Muscle layer of duodenum (tissue), 2 donors: ENCODE measurements around the gene RNF144A.

ENCODE experiments used
- H3K27ac ChIP-seq: one replicate; pipeline ENCODE4 v1.7.0; 2013; ENCODE audit warnings: mild to moderate bottlenecking, low read length
- H3K27me3 ChIP-seq: one replicate; pipeline ENCODE4 v1.7.0; 2013; ENCODE audit warnings: low read depth, mild to moderate bottlenecking, control low read depth, low read length
- H3K36me3 ChIP-seq, 2 donors: one replicate each; pipeline ENCODE4 v1.7.0; 2013; ENCODE audit warnings: low read length in 2 of 2, control low read depth in 1 of 2, mild to moderate bottlenecking in 1 of 2; ENCODE audit not compliant: insufficient read depth in 2 of 2, control insufficient read depth in 1 of 2
- H3K4me1 ChIP-seq, 2 donors: one replicate each; pipeline ENCODE4 v1.7.0; 2013; ENCODE audit warnings: low read length in 2 of 2, mild to moderate bottlenecking in 2 of 2, control low read depth in 1 of 2, moderate library complexity in 1 of 2; ENCODE audit not compliant: insufficient read depth in 2 of 2, control insufficient read depth in 1 of 2
- H3K4me3 ChIP-seq, 2 donors: one replicate each; pipeline ENCODE4 v1.7.0; 2013; ENCODE audit warnings: low read length in 2 of 2, low read depth in 1 of 2, mild to moderate bottlenecking in 1 of 2
- H3K9me3 ChIP-seq, 2 donors: one replicate each; pipeline ENCODE4 v1.7.0; 2013; ENCODE audit warnings: low read length in 2 of 2, control low read depth in 1 of 2, mild to moderate bottlenecking in 1 of 2; ENCODE audit not compliant: control insufficient read depth in 1 of 2
- donor health status: healthy.

RNF144A gene

GRCh38 chr2:7011356-7012083 is 94.3 kb downstream of the RNF144A start:
- Histone ChIP-seq H3K27ac (no peak overlapping the region), H3K9me3 (no peaks in the 10 kb centered on the region), H3K27me3 (no peaks in the 10 kb centered on the region), H3K4me3 (no peak overlapping the region), H3K4me1 (peaks cover 0 to 46% of the 10 kb centered on the region in 2 donors), H3K36me3 (peaks cover 0 to 5% of the 10 kb centered on the region in 2 donors)

GRCh38 chr2:7012141-7012764 is 95.0 kb downstream of the RNF144A start:
- Histone ChIP-seq H3K27ac (no peak overlapping the region), H3K4me1 (peaks cover 0 to 46% of the 10 kb centered on the region in 2 donors)

DNA sequence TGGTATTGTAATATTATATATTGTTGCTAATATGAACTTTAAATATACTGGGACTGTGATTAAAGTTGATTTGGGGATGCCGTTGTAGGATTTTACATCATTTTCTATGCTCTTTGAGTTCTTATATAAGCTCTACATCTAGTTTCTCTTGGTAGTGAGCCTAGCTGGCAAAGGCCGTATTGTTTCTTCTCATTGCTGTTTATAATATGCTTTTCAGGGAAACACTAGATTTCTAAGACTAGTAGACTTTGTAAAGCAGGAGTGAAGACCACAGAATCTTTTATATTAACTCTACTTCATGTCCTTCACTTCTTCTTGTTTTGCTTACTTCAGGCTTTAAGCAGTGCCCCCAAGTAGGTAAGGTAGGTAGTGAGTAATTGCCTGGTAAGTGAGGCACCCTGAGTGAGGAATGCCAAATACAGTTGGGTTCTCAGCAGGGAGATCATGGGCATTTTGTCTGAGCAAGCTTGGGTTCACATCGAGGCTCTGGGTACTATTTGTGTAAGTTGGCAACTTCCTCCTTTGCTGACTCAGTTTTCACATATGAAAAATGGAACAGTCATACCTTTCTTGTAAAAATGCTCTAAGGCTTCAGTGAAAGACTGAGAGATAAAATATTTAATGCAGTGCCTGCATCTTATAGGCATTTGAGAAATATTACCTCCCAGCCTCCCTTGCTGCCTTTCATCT is 96.4 kb downstream of the RNF144A start:
- Histone ChIP-seq H3K27ac (no peak overlapping the region), H3K4me1 (peaks cover 0 to 41% of the 10 kb centered on the region in 2 donors), H3K4me3 (no peak overlapping the region), H3K36me3 (peaks cover 0 to 5% of the 10 kb centered on the region in 2 donors), H3K9me3 (no peaks in the 10 kb centered on the region), H3K27me3 (no peaks in the 10 kb centered on the region)

More at GRCh38 chr2:7012141-7012764, 95.0 kb downstream of the RNF144A start:
- H3K27me3 ChIP-seq = no peaks in the 10 kb centered on the region
- H3K9me3 ChIP-seq = no peaks in the 10 kb centered on the region
- H3K36me3 ChIP-seq = peaks cover 0 to 5% of the 10 kb centered on the region in 2 donors
- no peak overlapping the region for H3K4me3 ChIP-seq

- H3K27me3 ChIP-seq = no peaks in the 10 kb centered on the region
- H3K9me3 ChIP-seq = no peaks in the 10 kb centered on the region
- H3K4me1 ChIP-seq = peaks cover 0 to 45% of the 10 kb centered on the region in 2 donors
- peaks cover 0 to 5% of the 10 kb centered on the region in 2 donors for H3K36me3 ChIP-seq
- H3K4me3 ChIP-seq = no peak overlapping the region
- H3K27ac ChIP-seq = no peak overlapping the region
These were observed 97.0 kb downstream of the RNF144A start for GRCh38 chr2:7014174-7014640.

DNA sequence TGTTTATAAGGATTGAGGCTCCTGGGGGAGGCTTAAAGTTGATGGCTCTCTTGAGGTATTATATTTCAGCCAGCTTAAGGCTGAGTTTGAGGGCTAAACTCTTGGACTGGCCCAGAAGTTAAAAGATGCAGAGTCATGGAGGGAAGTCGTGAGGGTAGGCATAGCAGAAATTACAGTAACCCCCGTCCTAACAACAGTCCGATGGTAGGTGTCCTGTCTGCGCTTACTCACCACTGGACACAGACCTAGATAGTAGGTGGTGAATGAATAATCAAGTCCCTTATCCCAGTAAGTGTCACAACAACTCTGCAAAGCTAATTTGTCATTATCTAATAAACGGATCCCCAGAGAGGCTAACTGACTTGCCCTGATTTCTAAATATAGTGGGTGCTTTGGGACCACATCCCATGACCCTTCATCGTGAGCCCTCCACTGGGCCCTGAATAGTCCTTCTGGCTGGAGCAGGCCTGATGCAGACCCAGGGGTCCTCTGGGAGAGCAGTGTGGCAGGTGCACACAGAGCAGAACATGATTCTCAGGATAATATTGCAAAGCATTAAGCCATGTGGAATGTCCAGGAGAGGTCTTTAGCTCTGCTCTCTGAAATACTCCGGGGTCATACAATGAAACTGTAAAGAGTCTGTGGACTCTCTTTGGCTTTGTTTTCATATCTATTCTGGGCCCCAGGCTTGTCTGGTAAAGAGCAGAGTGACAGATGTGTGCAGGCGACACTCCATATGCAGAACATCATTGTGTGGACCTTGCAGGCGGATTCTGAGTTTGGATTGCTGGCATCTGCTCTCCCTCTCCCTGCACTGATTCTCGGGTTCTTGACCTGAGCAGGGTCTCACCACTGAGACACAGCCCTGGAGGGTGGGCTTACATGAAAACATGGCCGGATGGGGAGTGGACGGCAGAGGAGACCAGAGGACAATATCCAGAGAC is 98.1 kb downstream of the RNF144A start:
- H3K9me3 ChIP-seq = no peaks in the 10 kb centered on the region
- H3K27me3 ChIP-seq = no peaks in the 10 kb centered on the region
- H3K27ac ChIP-seq = no peak overlapping the region
- H3K4me1 ChIP-seq = peaks cover 0 to 38% of the 10 kb centered on the region in 2 donors
- H3K36me3 ChIP-seq = peaks cover 0 to 5% of the 10 kb centered on the region in 2 donors
- H3K4me3 ChIP-seq = no peak overlapping the region

GRCh38 chr2:7016148-7016547 is 98.9 kb downstream of the RNF144A start:
- Histone ChIP-seq H3K27ac (no peak overlapping the region), H3K9me3 (no peaks in the 10 kb centered on the region), H3K4me3 (no peak overlapping the region), H3K36me3 (peaks cover 0 to 4% of the 10 kb centered on the region in 2 donors), H3K27me3 (no peaks in the 10 kb centered on the region), H3K4me1 (peaks cover 0 to 32% of the 10 kb centered on the region in 2 donors)

GRCh38 chr2:7016601-7017211 is 99.5 kb downstream of the RNF144A start:
- H3K9me3 ChIP-seq = no peaks in the 10 kb centered on the region

DNA sequence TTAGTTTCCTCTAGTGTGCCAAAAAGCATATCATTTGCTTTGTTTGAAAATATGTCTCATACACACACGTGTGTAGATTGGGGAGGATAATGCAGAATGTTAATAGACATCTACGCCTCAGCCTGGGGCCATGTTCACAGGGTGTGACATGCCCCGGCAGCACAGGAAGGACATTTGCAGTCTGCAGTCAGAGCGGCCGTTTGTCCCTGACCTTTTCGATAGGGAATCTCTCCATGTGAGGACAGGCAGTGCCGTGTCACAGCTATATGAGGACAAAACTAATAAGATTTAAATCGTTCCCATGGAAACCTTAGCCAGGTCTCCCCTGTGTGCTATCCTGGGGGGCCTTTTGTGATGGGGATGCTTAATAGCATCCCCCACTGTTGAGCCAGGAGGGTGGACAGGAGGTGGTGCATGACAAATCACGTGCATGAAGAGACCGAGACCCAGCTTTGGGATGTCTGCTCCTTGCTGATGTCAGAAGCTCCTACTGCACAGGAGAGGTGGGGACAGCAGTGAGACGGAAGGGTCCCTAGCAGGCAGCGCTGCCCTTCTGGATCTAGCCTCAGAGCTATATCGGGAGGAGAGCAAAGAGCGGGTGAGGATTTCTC is 100.6 kb downstream of the RNF144A start:
- H3K4me1 ChIP-seq = peaks cover 0 to 29% of the 10 kb centered on the region in 2 donors
- no peaks in the 10 kb centered on the region for H3K36me3 ChIP-seq
- H3K9me3 ChIP-seq = no peaks in the 10 kb centered on the region
- H3K4me3 ChIP-seq = no peak overlapping the region
- no peaks in the 10 kb centered on the region for H3K27me3 ChIP-seq
- no peak overlapping the region for H3K27ac ChIP-seq

More at GRCh38 chr2:7016601-7017211, 99.5 kb downstream of the RNF144A start:
- H3K4me3 ChIP-seq = no peak overlapping the region
- no peaks in the 10 kb centered on the region for H3K36me3 ChIP-seq
- no peaks in the 10 kb centered on the region for H3K27me3 ChIP-seq
- no peak overlapping the region for H3K27ac ChIP-seq
- H3K4me1 ChIP-seq = peaks cover 0 to 32% of the 10 kb centered on the region in 2 donors

- Histone ChIP-seq H3K27ac (no peak overlapping the region), H3K27me3 (no peaks in the 10 kb centered on the region), H3K9me3 (no peaks in the 10 kb centered on the region), H3K36me3 (no peaks in the 10 kb centered on the region), H3K4me3 (no peak overlapping the region), H3K4me1 (peaks cover 0 to 31% of the 10 kb centered on the region in 2 donors)
These were observed 101.1 kb downstream of the RNF144A start for GRCh38 chr2:7018282-7018701.

- no peaks in the 10 kb centered on the region for H3K27me3 ChIP-seq
- no peaks in the 10 kb centered on the region for H3K9me3 ChIP-seq
- peaks cover 0 to 34% of the 10 kb centered on the region in 2 donors for H3K4me1 ChIP-seq
- no peaks in the 10 kb centered on the region for H3K36me3 ChIP-seq
- H3K27ac ChIP-seq = no peak overlapping the region
- H3K4me3 ChIP-seq = no peak overlapping the region
These were observed 101.6 kb downstream of the RNF144A start for GRCh38 chr2:7018767-7019166.
